Medulla oblongata (tissue), 1 donor: ENCODE measurements around the gene FREM2.
A peak's percentile ranks its signal among the peaks of the same experiment; 100 is the strongest.

Experiments
- DNase-seq: peaks from one replicate; pipeline ENCODE4 v3.0.0-alpha.2; 2015; ENCODE audit errors: extremely low spot score

FREM2 gene

GRCh38 chr13:38686577-38687245 is at the start of gene FREM2:
Gene FREM2, plus strand, starts transcription at chr13:38687077. Its CDS starts 268 bp downstream, at chr13:38687345.
- peak; percentile 40 for DNase-seq

DNA sequence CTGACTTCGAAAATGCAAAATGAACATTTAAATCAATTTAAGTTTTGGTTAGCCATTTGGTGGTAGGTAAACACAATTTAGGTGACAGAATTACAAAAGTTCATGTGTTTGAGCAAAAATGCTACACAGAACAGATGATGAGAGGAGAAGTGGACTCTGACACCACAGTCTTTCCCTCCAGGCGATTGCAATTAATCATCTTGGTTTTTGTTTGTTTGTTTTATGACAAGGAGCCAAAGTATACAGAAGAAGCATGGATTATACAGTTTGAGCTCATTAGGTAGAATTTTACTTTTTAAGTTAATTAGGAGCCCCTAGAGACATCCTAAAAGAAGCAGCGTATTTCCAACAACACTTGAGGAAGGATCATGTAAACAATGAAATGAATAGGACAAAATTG is 49.3 kb upstream of the FREM2 start:
- DNase-seq, result no peak

- DNase-seq, result no peak
Measured at GRCh38 chr13:38641164-38641948, 45.5 kb upstream of the FREM2 start.

GRCh38 chr13:38647312-38647711 is 39.6 kb upstream of the FREM2 start:
- DNase-seq, result no peak

DNA sequence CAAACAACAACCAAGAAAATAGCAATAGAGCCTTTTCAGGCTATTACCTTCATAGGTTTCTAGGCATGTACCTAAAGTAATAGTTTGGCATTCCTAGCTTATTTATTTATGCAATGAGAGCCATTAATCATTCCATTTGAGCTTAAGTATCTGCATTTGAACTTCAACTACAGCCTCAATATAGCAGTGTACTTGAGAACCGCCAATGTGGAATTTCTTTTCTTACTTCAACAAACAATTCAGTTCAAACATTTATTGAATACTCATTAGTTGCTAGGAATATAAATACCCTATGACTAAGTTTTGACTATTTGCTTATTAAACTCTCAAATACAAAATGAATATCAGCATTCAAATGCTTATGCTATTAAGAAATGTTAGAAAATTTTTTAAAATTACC is 38.0 kb upstream of the FREM2 start:
- DNase-seq, result no peak

DNA sequence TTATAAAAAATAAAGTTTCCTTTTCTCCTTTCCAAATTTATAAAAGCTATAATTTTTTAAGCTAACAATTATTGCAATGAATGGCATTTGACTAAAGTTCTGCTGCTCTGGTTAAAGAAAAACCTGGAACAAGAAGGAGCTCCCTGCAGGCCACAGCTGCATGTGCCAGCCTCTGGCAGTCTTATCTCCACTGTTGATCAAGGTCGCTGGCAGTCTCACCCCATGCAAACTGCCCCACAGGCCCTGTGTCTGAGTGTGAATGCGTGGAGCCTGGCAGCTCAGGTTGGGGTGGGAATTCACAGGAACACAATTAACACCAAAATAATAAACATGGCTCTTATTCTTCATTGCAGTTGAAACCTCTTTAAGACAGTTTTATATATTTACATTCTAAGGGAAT is 30.2 kb upstream of the FREM2 start:
- no peak for DNase-seq

DNA sequence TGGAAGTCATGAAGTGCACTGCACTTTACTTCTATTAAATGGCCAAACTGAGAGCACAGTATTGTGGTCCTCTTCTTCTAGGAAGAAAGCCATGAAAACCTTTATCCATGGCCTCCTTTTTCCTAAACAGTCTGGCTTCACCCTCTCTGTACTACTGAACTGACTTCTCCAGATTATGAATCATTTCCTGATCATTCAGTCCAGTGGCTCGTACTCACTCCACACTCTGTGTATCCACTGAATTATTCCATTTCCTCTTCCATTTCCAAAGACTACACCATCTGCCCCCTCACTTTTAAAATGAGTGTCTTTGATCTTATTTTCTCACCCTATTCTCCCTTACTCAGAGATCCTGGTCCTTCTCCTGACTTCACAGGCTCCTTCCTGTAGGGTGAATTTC is 29.7 kb upstream of the FREM2 start:
- DNase-seq, result no peak

GRCh38 chr13:38658906-38659305 is 28.0 kb upstream of the FREM2 start:
- no peak for DNase-seq

DNA sequence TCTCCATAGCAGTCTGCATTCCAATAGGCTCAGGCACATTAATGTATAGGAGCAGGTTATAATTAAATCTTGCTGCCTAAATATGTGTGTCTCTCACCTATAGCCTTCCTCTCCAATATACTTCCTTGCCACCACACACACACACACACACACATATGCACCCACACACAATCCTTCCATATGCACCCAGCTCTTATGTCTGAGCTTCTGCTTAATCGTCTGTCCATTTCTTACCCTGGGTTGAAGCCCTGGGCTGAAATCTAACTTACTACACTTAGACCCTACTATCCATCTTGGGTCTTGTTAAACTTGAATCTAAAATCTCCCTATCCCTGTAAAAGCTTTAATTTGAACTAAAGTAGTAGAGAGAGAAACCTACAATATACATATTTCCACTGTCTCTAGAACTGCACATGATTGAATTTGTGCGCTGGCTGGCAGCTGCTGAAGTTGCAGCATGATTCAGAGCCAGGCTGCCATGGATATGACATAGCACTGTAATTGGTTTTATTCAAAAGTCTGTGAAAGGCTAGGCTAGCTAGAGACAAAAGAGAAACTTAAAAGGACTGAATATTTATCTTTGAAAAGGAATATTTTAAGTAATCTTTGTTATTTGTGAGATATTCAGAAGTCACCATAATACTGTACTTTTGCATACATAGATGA is 25.7 kb upstream of the FREM2 start:
- DNase-seq, result peak; percentile 12

DNA sequence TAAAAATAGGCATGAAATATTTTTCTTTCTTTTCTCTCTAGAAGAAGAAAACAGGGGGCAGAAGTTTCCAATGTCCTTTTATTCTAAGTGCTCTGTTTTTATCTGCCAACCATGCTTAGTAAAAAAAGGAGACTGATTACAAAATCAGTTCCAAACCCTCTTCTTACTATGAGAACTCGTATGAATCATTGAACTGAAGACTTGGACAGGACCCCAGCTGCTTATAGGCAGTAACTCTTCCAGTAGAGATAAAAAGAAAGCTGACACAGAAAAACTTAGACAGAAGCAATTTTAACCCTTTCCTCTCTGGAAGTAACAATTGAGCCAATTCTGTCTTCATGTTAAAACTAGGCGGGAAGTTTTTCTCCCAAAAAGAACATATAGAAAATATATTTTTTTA is 24.5 kb upstream of the FREM2 start:
- DNase-seq, result no peak

DNA sequence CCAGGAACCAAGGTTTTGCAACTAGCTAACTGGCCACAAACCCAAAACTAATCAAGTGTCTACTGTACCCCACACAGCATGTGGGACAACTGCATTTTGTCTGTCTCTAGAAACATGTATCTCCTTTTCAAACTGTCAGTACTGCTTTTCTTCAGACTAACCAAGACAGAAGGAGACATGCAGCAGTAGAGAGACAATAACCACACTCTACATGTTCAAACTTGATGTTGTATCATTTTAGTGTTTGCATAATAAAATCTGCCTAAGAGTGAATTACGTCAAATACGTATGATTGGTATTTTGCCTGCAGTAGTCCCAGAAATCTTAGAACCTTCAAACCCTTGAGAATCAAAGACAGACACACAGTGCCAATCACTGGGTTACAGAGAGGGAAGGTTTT is 22.0 kb upstream of the FREM2 start:
- no peak for DNase-seq

DNA sequence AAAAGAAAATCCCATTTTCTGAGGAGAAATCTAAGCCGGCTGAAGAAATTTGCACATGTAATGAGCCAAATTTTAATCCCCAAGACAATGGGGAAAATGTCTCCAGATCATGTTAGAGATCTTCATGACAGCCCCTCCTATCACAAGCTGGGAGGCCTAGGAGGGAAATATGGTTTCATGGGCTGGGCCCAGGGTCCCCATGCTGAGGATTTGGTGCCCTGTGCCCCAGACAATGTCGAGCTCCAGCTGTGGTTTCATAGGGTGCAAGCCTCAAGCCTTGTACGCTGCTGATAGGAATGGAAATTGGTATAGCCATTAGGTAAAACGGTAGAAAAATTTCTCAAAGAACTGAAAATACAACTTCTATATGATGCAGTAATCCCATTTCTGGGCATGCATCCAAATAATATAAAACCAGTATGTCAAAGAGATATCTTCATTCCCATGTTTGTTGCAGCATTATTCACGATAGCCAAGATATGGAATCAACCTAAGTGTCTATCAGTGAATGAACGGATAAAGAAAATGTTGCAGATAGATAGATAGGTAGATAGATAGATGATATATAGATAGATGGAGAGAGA is 19.3 kb upstream of the FREM2 start:
- no peak for DNase-seq

DNA sequence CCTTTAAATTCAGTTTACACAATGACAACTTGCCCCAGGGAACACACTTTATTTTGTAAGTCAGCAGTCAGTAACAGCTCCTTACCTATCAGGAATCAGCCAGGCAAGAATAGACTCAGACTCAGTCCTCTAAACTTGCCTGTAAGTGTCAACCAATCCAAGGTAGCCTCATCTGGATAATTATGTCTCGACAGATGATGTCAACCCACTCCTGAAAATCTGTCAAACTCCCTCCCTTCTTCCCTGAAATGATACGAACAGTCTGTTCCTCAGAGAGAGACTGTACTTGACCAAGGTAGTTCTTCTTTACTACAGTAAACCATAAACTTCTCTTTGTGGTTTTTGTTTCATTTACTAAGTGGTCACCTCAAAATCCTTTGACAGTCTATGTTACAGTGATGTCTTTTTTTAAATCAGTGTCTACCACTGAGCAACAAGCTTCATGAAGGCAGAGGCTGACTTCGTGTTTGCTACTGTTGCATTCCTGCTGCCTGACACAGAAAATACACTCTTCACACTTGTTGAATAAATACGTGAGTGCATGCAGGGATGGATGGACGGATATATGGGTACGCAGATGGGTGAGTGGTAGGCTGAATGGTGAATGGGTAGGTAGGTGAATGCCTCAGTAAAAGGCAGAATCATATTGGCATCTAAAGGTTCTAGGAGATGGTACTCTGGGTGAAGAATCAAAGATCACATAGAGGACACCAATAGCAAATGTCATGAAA is 17.5 kb upstream of the FREM2 start:
- DNase-seq, result no peak

DNA sequence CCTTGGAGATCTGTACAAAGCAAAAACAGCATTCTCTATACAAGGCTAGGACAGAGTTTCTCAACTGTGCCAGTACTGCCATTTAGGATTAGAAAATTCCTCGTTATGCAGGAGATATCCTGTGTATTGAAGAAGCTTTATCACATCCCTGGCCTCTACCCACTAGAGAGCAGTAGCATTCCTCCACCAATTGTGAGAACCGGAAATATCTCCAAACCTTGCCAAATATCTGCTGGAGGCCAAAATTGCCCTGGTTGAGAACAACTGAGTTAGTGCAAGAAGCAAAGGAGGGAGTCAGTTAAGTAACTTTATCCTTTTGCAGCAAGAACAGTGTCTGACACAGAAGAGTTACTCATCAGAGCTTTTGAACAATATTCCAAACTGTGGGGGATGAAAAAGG is 16.2 kb upstream of the FREM2 start:
- no peak for DNase-seq

DNA sequence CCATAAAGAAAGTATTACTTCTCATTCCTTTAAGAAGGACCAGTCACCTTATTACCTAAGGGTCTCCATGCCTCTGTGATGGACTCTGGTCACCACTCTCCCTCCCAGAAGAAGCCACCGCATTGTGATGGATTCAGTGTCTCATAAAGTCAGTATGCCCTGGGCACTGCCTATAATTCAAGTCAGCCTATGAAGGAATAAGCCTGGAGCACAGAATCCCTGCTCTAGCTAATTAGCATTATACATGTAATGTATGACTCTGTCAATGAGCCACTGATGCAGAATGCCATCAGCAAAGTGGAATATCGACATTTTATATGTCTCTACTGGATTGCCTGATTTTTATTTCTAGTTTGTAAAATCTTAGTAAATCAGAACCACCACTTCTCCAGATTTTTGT is 14.9 kb upstream of the FREM2 start:
- DNase-seq, result no peak

- DNase-seq, result no peak
Measured at GRCh38 chr13:38674208-38674607, 12.7 kb upstream of the FREM2 start.

DNA sequence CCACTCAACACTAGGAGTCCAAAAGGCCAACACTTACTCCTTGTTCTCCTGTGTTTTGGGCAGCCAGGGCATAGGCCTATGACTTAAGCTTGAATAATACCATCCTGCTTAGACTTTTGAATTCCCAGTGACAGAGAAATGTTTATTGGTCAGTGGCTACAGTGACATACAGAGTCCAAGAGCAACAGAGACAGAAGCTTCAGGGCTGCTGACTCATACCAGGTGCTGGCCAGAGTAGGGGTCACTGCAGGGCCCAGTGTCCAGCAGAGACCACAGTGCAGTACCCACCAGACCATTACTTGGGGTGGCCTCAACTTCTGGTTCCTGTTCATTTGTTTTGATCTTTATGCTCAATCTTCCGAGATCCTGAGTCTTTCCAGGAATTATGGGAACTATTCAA is 6.0 kb upstream of the FREM2 start:
- DNase-seq, result no peak

- no peak for DNase-seq
Measured at GRCh38 chr13:38684714-38685113, 2.2 kb upstream of the FREM2 start.

GRCh38 chr13:38685431-38685830 is 1.4 kb upstream of the FREM2 start:
- DNase-seq, result no peak

DNA sequence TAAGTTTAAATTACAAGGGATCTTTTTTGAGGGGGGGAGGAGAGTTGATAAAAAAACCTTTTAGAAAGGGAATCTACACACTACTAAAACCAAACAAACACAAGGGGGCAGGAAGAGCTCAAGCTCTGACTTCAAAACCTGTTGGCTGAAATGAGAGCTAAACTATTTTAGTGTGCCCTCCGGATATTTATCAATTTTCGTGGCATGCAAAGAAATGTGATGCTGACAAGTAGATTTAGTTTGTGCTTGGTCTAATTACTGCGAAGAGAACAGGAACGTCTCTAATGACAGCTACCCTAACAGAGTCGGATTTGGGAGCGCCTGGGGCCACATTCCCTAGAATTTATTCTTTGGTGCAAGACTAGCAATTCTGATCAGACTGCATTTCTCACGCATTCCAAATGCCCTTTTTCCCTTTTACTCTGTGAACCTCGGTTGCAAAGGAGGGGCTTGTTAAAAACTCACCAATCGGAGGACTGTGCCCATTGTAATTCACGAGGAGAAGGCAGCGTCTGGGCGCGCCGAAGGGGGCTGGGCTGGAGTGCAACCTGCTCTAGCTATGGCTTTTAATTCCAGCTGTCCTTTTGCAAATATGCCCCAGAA is 802 bp upstream of the FREM2 start:
- peak; percentile 70 for DNase-seq
